ENCODE data around the gene TM4SF1.

GRCh38 chr3:149395107-149396089 is 17.9 kb upstream of the TM4SF1 start:
- no peak for TF ChIP-seq CTCF (conservative IDR thresholded peaks at IDR 0.05; ENCODE audit: low read depth in 2 of 2)
- no peak for TF ChIP-seq EZH2phosphoT487 (IDR thresholded peaks at IDR 0.05; ENCODE audit: unreplicated experiment)
- TF ChIP-seq CREB1 (CRISPR knock-in tag; IDR thresholded peaks at IDR 0.05; ENCODE audit: low read depth) = no peak
- TF ChIP-seq EZH2 (IDR thresholded peaks at IDR 0.05; ENCODE audit: low read depth, unreplicated experiment) = no peak
- no peak for TF ChIP-seq POLR2AphosphoS5 (IDR thresholded peaks at IDR 0.05; ENCODE audit: low read depth)
